GM12873 (cell line): Measurements from ENCODE around the gene GARS1.

Source experiments
- CTCF ChIP-seq: IDR thresholded peaks from 2 replicates; pipeline ENCODE4 v1.5.1; 2012; ENCODE audit warnings: low read depth, mild to moderate bottlenecking, moderate library complexity, low read length, control low read depth; ENCODE audit not compliant: insufficient read depth; ENCODE audit errors: missing control alignments

GARS1 gene

DNA sequence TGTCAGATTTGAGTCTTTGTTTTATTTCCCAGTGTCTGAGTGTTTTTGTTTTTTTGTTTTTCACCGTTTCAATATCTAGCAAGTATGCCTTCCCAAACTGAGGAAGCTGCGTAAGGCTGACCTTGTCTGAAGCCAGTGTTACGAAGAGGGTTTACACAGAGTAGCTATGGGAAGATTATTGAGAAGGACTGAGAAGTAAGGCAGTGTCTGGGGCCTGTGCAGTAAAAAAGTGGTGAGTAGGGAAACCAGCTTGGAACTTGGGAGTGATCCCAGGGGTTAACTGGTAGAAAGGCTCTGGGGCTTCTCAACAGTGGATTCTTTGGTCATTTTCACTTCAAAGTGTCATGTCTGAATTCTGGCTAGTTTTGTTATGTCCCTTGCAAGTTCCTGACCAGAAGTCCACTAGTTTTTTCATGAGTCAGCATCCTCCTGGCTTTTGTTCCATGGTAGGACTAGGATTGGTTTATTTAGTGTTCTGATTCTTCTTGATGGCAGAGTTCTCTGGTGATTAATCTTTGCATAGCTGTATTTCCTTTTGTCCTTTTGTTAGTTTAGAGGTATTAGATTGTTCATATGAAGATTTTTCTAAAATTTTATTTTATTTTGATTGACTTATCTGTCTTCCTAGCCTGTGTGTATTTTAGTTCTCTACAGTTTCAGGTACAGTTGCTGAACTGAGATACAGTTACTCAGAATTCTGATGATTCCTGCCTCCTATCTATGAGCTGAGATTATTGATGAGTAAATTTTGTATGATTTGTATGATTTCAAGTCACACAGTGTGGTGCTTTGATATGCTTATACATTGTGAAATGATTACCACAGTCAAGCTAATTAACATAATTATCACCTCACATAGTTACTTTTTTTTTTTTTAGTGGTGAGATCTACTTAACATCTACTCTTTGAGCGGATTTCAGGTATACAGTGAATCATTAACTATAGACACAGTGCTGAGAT lies 19.0 kb downstream of the GARS1 start:
- no peak for TF ChIP-seq CTCF

DNA sequence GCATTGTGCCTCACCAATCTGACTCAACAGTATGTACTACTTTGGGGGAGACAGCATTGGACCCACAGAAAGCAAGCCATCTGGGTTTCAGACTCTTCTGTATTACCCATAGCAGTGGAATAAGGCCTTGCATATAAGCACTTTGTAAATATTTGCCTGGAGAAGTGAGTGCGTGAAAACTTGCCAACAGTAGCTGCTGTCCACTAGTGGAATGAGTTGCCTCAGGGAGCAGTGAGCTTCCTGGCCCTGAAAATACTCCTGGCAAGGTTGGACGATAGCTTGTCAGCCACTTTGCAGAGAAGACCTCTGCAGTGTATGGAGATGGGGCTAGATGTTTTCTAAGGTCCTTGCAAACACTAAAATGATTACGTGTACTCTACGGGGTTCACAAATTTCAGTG lies 21.6 kb downstream of the GARS1 start:
- no peak for TF ChIP-seq CTCF

- TF ChIP-seq CTCF, result no peak
These were observed 22.7 kb downstream of the GARS1 start for GRCh38 chr7:30617359-30617758.

GRCh38 chr7:30618080-30618676 lies 23.5 kb downstream of the GARS1 start:
- TF ChIP-seq CTCF, result no peak

DNA sequence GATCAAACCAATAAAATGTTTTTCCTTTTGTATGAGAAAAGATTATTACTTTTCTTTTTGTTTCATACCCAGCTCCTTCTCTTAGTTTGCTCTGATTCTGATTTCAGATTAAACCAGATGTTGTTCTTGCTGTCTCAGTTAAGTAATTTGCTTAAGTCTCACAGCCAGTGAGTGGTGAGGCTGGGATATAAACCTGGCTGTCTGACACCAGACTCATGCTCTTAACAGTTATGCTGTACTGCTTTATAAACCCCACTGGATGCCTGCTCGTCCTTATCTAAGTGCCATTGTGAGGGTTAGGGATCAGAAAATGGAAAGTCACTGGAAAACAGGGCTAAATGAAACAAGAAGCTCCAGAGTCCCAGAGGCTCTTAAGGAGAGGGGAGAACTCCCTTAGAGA lies 24.3 kb downstream of the GARS1 start:
- no peak for TF ChIP-seq CTCF

- TF ChIP-seq CTCF, result no peak
These were observed 30.6 kb downstream of the GARS1 start for GRCh38 chr7:30625283-30625682.

GRCh38 chr7:30627026-30627425 lies 32.3 kb downstream of the GARS1 start:
- no peak for TF ChIP-seq CTCF
